HFF-Myc (cell line): Measurements from ENCODE around the gene FNTB.

Experiments
- DNase-seq: peaks from one replicate; pipeline ENCODE4 v3.0.0-alpha.2; 2011; ENCODE audit warnings: low read depth; ENCODE audit errors: extremely low read depth
- H3K4me3 ChIP-seq: replicated peaks from 2 replicates; pipeline ENCODE4 v1.5.1; 2011; ENCODE audit warnings: low read depth, mild to moderate bottlenecking, control low read depth, low read length
- CTCF ChIP-seq: IDR thresholded peaks from 2 replicates; pipeline ENCODE4 v1.5.1; 2012; ENCODE audit warnings: mild to moderate bottlenecking, low read depth, low read length, control low read depth; ENCODE audit errors: missing control alignments

FNTB gene

GRCh38 chr14:64947710-64948611, 38.7 kb upstream of the FNTB start:
- H3K4me3 ChIP-seq = no peak overlapping the region
- TF ChIP-seq CTCF = no peak
- no peak for DNase-seq

GRCh38 chr14:64948612-64949210, 38.0 kb upstream of the FNTB start:
- H3K4me3 ChIP-seq = no peak overlapping the region
- DNase-seq = no peak
- no peak for TF ChIP-seq CTCF

- DNase-seq = no peak
- no peak overlapping the region for H3K4me3 ChIP-seq
- TF ChIP-seq CTCF = no peak
Measured at GRCh38 chr14:64950889-64951288, 35.8 kb upstream of the FNTB start.

GRCh38 chr14:64951291-64951690, 35.4 kb upstream of the FNTB start:
- TF ChIP-seq CTCF = no peak
- no peak for DNase-seq
- H3K4me3 ChIP-seq = no peak overlapping the region

GRCh38 chr14:64951724-64952123, 35.0 kb upstream of the FNTB start:
- TF ChIP-seq CTCF = no peak
- DNase-seq = no peak
- H3K4me3 ChIP-seq = no peak overlapping the region

- DNase-seq = no peak
- TF ChIP-seq CTCF = no peak
- H3K4me3 ChIP-seq = no peak overlapping the region
Measured at GRCh38 chr14:64952598-64953309, 33.9 kb upstream of the FNTB start.
